Measurements from ENCODE around the gene TCTN2.

- TF ChIP-seq CTCF (IDR thresholded peaks at IDR 0.05; ENCODE audit: borderline replicate concordance, extremely low read depth, low read length, poor library complexity, severe bottlenecking) (no peak), EZH2 (IDR thresholded peaks at IDR 0.05; ENCODE audit: borderline replicate concordance, low read depth, low read length, severe bottlenecking) (no peak)
These were observed 63.4 kb downstream of the TCTN2 start for GRCh38 chr12:123734268-123734667.

Data from DND-41 (cell line).